T-cell (primary cell): ENCODE measurements around the gene PNKD. TPM values are rescaled to one million over a fixed set of nuclear protein-coding genes. Genes with fewer than 3 reads are reported as not detected.

Source experiments
- ATAC-seq, 4 experiments: fragments of 200-7000 bp in 3 of 4; fragments of 150-1000 bp in 1 of 4; cut with Tn5 transposase; replicated peaks in 1 of 4; 1 replicate in 3 of 4; 2 replicates in 1 of 4; pipeline ENCODE4 v1.10.0; 2021; ENCODE audit warnings: moderate library complexity in 3 of 4, mild to moderate bottlenecking in 2 of 4, moderate number of reproducible peaks in 1 of 4
- CTCF ChIA-PET, 2 donors: fragments of 300-600 bp; sonication (Branson Sonifier 250); formaldehyde crosslinking; loops; one replicate each; lab custom pipeline; 2022; ENCODE audit warnings: antibody characterized with exemption in 2 of 2; lab: Charles Lee
- POLR2A ChIA-PET, 2 donors: fragments of 300-600 bp; sonication (Branson Sonifier 250); formaldehyde crosslinking; loops; one replicate each; lab custom pipeline; 2022; ENCODE audit warnings: antibody characterized with exemption in 2 of 2; lab: Charles Lee
- DNase-seq, 35 experiments: peaks; one replicate each; pipeline versions ENCODE4 v3.0.0 to v3.0.0-alpha.2; 2013 to 2023
- H3K27ac ChIP-seq: one replicate; pipeline ENCODE4 v1.5.1; 2013; ENCODE audit warnings: low read length
- H3K27me3 ChIP-seq, 2 experiments: replicated peaks in 1 of 2; 1 replicate in 1 of 2; 2 replicates in 1 of 2; pipeline versions ENCODE4 v1.6.1 to v1.7.0; 2013; ENCODE audit warnings: low read length in 1 of 2, mixed read lengths in 1 of 2; ENCODE audit not compliant: control insufficient read depth in 2 of 2, insufficient read depth in 2 of 2; ENCODE audit errors: extremely low read depth in 1 of 2
- H3K36me3 ChIP-seq, 2 donors: 1 replicate in 1 of 2; 2 replicates in 1 of 2; pipeline versions ENCODE4 v1.6.1 to v1.7.0; 2013; ENCODE audit warnings: low read length in 1 of 2; ENCODE audit not compliant: control insufficient read depth in 2 of 2, insufficient read depth in 1 of 2; ENCODE audit errors: extremely low read depth in 1 of 2
- H3K4me1 ChIP-seq, 2 experiments: 1 replicate in 1 of 2; 2 replicates in 1 of 2; pipeline versions ENCODE4 v1.6.1 to v1.7.0; 2013; ENCODE audit warnings: low read length in 2 of 2, mixed read lengths in 1 of 2; ENCODE audit not compliant: insufficient read depth in 2 of 2, control insufficient read depth in 1 of 2; ENCODE audit errors: extremely low read depth in 1 of 2
- H3K4me3 ChIP-seq, 2 donors: 1 replicate in 1 of 2; 2 replicates in 1 of 2; pipeline versions ENCODE4 v1.5.1 to v1.7.0; 2013; ENCODE audit warnings: mild to moderate bottlenecking in 2 of 2, low read length in 1 of 2, moderate library complexity in 1 of 2; ENCODE audit not compliant: control insufficient read depth in 1 of 2; ENCODE audit errors: extremely low read depth in 1 of 2
- H3K9me3 ChIP-seq: 2 replicates; pipeline ENCODE4 v1.7.0; 2013
- H3K27ac Mint-ChIP-seq, 2 donors: one replicate each; pipeline ENCODE4 v1.8.0; 2020 to 2021; ENCODE audit warnings: mild to moderate bottlenecking in 2 of 2, mixed read lengths in 2 of 2
- H3K27me3 Mint-ChIP-seq, 2 donors: one replicate each; pipeline ENCODE4 v1.8.0; 2021 to 2022; ENCODE audit warnings: mixed read lengths in 2 of 2
- H3K36me3 Mint-ChIP-seq: one replicate; pipeline ENCODE4 v1.8.0; 2021; ENCODE audit warnings: mixed read lengths
- H3K4me1 Mint-ChIP-seq, 3 donors: one replicate each; pipeline ENCODE4 v1.8.0; 2020 to 2022; ENCODE audit warnings: mixed read lengths in 3 of 3, mild to moderate bottlenecking in 1 of 3
- H3K4me3 Mint-ChIP-seq, 3 donors: one replicate each; pipeline ENCODE4 v1.8.0; 2020 to 2022; ENCODE audit warnings: mild to moderate bottlenecking in 3 of 3, mixed read lengths in 3 of 3, moderate library complexity in 3 of 3
- H3K9me3 Mint-ChIP-seq, 3 donors: one replicate each; pipeline ENCODE4 v1.8.0; 2020 to 2022; ENCODE audit warnings: mixed read lengths in 3 of 3
- WGBS: methylation state at CpG from one replicate; pipeline ENCODE4 v1.1.5; 2013; ENCODE audit warnings: missing lambda C conversion rate; ENCODE audit not compliant: insufficient coverage; 5-methylcytosine and 5-hydroxymethylcytosine counted together
- total RNA-seq, 35 experiments: library from RNA in 6 of 35; stranded (reverse) in 6 of 35; fragments of 120-200 nt in 1 of 35; gene quantifications; one replicate each; pipeline versions ENCODE4 v1.2.1 to v1.2.4 and lab custom pipeline; 2013 to 2026

PNKD gene, protein sequence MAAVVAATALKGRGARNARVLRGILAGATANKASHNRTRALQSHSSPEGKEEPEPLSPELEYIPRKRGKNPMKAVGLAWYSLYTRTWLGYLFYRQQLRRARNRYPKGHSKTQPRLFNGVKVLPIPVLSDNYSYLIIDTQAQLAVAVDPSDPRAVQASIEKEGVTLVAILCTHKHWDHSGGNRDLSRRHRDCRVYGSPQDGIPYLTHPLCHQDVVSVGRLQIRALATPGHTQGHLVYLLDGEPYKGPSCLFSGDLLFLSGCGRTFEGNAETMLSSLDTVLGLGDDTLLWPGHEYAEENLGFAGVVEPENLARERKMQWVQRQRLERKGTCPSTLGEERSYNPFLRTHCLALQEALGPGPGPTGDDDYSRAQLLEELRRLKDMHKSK
- total RNA-seq (10 to 100 TPM; 17.4 to 33.1 (median 30.6) TPM), total RNA-seq (lab: John Stamatoyannopoulos, UW) (2.6 to 25.2 (median 11.6) reads per million in 29 experiments)
- total RNA-seq (2013): 23.9 TPM

DNA sequence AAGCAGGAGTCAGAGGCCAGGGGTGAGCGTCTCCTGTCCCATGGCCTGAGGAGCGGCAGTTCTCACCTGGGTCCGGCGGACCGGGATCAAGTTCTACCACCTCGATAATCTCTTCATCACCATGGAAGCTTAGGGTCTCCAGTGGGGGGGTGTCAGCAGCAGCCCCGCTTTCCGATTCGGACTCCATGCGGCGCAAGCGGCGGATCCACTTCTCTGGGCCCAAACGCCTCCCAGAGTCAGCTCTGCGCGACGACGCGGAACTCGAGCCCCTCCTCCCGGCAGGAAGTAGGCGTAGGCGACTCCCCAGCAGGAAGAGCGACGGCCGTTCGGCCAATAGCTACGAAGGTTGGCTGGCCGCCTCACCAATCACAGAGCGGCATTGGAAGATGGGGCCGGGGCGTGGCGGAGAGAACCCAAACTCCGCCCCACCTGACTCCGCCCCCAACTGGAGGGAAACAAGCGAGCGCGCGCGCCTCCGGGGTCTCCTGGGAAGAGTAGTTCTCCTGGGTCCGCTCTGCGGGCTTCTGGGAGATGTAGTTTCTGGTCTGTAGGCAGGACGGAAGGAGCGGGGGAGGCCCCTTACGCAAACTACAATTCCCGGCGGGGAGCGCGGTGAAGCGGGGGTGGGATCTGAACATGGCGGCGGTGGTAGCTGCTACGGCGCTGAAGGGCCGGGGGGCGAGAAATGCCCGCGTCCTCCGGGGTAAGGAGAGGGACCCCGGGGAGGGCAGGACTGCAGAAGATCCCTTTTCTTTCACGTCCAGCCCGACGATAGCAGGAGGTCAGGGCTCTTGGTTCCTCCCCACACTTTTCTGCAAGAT is at the start of gene PNKD, which contains the start of gene AAMP:
PNKD (plus strand) TSS at position 620 of the 821 bp plus-strand sequence; CDS start at position 637, 17 bp downstream.
AAMP (minus strand) TSS at position 238 of the 821 bp plus-strand sequence; CDS start at position 187, 51 bp downstream.
- POLR2A ChIA-PET: interaction anchor here (0.5 to 1.4 kb wide), 7 partner anchors 17 to 1117 kb away, joined by 3 to 11 read pairs (median 3); partner anchors contain the start of gene DNPEP (in 1 of the 2)
- WGBS: under 1% methylated on average over 49 of the region's 64 CpGs
- Histone ChIP-seq H3K36me3 (peaks cover 3 to 48% of the 10 kb centered on the region in 2 donors), H3K27me3 (no peaks in the 10 kb centered on the region), H3K27ac (peak within 1 kb of the TSS; percentile 59), H3K4me3 (peak within 1 kb of the TSS; percentile 80 to 96), H3K4me1 (peaks cover 18 to 48% of the 10 kb centered on the region in 2 experiments), H3K9me3 (no peaks in the 10 kb centered on the region)
- DNase-seq: peak; percentile 99 to 100 (median 100)
- peaks cover 47 to 61% (median 52%) of the 10 kb centered on the region in 3 donors for H3K4me1 Mint-ChIP-seq
- CTCF ChIA-PET: interaction anchor here (0.5 to 6.4 kb wide), 22 partner anchors 11 to 440 kb away, joined by 3 to 54 read pairs (median 4); partner anchors contain the start of genes ARPC2 (in 1 of the 2), CATIP (in 1 of the 2), TMBIM1 (in 1 of the 2) and TTLL4 (in 1 of the 2)
- H3K4me3 Mint-ChIP-seq: peak within 1 kb of the TSS; percentile 92 to 95 (median 94)
- H3K27me3 Mint-ChIP-seq: no peaks in the 10 kb centered on the region
- H3K27ac Mint-ChIP-seq: peak within 1 kb of the TSS; percentile 87 to 92
- H3K9me3 Mint-ChIP-seq: no peaks in the 10 kb centered on the region
- peak; percentile 90 to 94 (median 91) for ATAC-seq
- peaks cover 39% of the 10 kb centered on the region for H3K36me3 Mint-ChIP-seq

DNA sequence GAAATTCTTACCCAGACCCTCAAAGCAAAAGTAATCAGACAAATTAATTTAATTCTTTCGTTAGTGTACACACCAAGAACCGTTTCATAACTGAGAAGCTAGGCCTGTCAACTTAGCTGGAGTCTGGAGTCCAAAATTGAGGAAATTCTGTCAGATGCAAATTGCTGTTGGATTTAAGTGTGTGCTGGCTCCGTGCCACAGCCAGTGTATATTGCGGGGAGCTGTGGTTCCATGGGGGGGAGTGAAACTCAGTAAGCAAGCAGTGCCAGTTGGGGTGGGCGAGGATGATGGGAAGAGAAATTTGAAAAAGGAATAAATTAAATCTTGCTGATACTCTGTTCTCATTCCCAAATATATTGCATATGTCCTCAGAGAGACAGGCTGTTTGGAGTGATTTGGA is 49.3 kb upstream of the PNKD start:
- no peaks in the 10 kb centered on the region for H3K27me3 Mint-ChIP-seq
- 0% methylated on average over 2 of the region's 5 CpGs for WGBS
- POLR2A ChIA-PET: interaction anchor here (0.6 to 4.1 kb wide), 7 partner anchors 8 to 1059 kb away, joined by 3 to 36 read pairs (median 3); no protein-coding TSS in a partner anchor
- H3K4me3 ChIP-seq: no peak overlapping the region
- H3K27me3 ChIP-seq: no peaks in the 10 kb centered on the region
- no peaks in the 10 kb centered on the region for H3K9me3 Mint-ChIP-seq
- peaks cover 42% of the 10 kb centered on the region for H3K36me3 Mint-ChIP-seq
- peaks cover 81 to 89% (median 82%) of the 10 kb centered on the region in 3 donors for H3K4me1 Mint-ChIP-seq
- H3K27ac ChIP-seq: peak overlapping the region; percentile 94
- peaks cover 61 to 67% of the 10 kb centered on the region in 2 experiments for H3K4me1 ChIP-seq
- CTCF ChIA-PET: interaction anchor here (0.6 to 4.9 kb wide), 4 partner anchors 9 to 1258 kb away, joined by 3 to 33 read pairs (median 6); no protein-coding TSS in a partner anchor
- H3K36me3 ChIP-seq: peaks cover 0 to 47% of the 10 kb centered on the region in 2 donors
- ATAC-seq (no peak), DNase-seq (peak in 3 of 35 experiments; percentile 7 to 43 (median 15))
- H3K27ac Mint-ChIP-seq: peak overlapping the region; percentile 94 to 98
- no peaks in the 10 kb centered on the region for H3K9me3 ChIP-seq
- H3K4me3 Mint-ChIP-seq: peak overlapping the region; percentile 90 to 100 (median 90)

DNA sequence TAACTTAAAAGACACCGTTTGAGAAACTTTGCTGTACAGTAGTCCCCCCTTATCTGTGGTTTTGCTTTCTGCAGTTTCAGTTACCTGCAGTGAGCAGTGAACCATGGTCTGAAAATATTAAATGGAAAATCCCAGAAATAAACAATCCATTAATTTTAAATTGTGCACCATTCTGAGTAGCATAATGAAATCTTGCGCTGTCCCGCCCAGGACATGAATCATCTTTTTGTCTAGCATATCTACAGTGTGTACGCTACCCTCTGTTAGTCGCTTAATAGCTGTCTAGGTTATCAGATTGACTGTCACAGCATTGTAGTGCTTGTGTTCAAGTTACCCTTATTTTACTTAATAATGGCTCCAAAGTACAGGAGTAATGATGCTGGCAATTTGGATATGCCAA is 47.3 kb upstream of the PNKD start:
- Histone ChIP-seq H3K9me3 (no peaks in the 10 kb centered on the region), H3K4me3 (no peak overlapping the region), H3K27me3 (no peaks in the 10 kb centered on the region), H3K4me1 (peaks cover 61 to 71% of the 10 kb centered on the region in 2 experiments), H3K27ac (peak overlapping the region; percentile 62), H3K36me3 (peaks cover 7 to 63% of the 10 kb centered on the region in 2 donors)
- peak in 3 of 4 experiments; percentile 38 to 46 (median 41) for ATAC-seq
- Mint-ChIP-seq H3K36me3 (peaks cover 54% of the 10 kb centered on the region), H3K9me3 (no peaks in the 10 kb centered on the region), H3K4me3 (peak overlapping the region; percentile 43 to 100 (median 62)), H3K27ac (peak overlapping the region; percentile 81 to 94), H3K4me1 (peaks cover 90 to 98% (median 93%) of the 10 kb centered on the region in 3 donors), H3K27me3 (no peaks in the 10 kb centered on the region)
- POLR2A ChIA-PET: interaction anchor here in 1 of 2 donors (1.7 kb wide), 1 partner anchor 13 kb away, joined by 5 read pairs; no protein-coding TSS in a partner anchor
- peak in 2 of 35 experiments; percentile 32 to 48 for DNase-seq
- CTCF ChIA-PET: no interaction called here
- WGBS: no CpG with 5 or more reads among the region's 5 CpGs

DNA sequence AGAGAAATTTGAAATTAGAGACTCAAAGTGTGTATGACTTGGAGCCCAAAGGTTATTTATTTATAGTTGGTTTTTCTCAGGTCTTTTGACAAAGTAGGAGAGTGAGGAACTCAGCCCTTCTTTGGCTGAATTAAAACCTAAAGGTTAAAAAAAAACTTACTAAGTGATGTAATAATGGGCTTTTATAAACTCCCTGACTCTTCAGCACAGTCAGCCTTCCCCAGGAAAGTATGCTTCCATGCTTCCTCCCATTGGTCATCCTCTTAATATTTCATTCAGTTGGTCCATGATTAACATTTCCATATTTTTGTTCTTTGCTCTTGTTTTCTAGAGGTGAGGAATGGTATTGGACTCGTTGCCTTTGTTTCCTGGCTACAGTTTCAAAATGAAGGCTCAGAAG is 46.1 kb upstream of the PNKD start:
- CTCF ChIA-PET: interaction anchor here in 1 of 2 donors (0.6 to 0.7 kb wide), 2 partner anchors 37 to 60 kb away, joined by 3 to 4 read pairs; no protein-coding TSS in a partner anchor
- H3K36me3 ChIP-seq: peaks cover 10 to 70% of the 10 kb centered on the region in 2 donors

DNA sequence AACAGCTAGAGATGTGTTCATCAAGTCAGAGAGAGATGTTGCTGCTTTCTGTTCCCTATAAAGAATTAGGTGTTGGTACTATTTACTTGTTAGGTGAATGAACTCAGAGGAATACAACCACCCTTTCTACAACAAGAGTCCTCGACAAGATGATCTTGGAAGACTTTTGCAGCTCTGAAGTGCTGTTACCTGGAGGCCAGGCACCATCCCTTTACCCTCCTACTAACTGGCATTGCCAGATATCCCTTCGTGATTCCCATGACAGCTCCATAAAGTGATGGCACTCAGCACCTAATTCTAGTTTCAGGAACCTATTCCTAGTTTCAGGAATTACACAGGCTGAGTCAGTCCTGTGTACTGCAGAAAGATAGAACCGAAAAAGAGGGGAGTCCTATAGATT is 43.4 kb upstream of the PNKD start:
- H3K9me3 Mint-ChIP-seq: no peaks in the 10 kb centered on the region
- Histone ChIP-seq H3K9me3 (no peaks in the 10 kb centered on the region), H3K4me1 (peaks cover 66 to 68% of the 10 kb centered on the region in 2 experiments), H3K36me3 (peaks cover 14 to 69% of the 10 kb centered on the region in 2 donors), H3K4me3 (no peak overlapping the region), H3K27ac (peak overlapping the region; percentile 38), H3K27me3 (no peaks in the 10 kb centered on the region)
- peak overlapping the region; percentile 81 to 94 for H3K27ac Mint-ChIP-seq
- H3K4me1 Mint-ChIP-seq: peaks cover 89 to 93% (median 92%) of the 10 kb centered on the region in 3 donors
- no peaks in the 10 kb centered on the region for H3K27me3 Mint-ChIP-seq
- peaks cover 55% of the 10 kb centered on the region for H3K36me3 Mint-ChIP-seq
- peak overlapping the region in 1 of 3 donors; percentile 100 for H3K4me3 Mint-ChIP-seq
- POLR2A ChIA-PET: interaction anchor here (0.6 to 1.6 kb wide), 7 partner anchors 9 to 652 kb away, joined by 3 to 13 read pairs (median 4); no protein-coding TSS in a partner anchor
- no peak for ATAC-seq
- 59% methylated on average over 2 of the region's 3 CpGs for WGBS
- CTCF ChIA-PET: interaction anchor here (0.6 to 1.6 kb wide), 7 partner anchors 28 to 980 kb away, joined by 3 to 8 read pairs (median 4); partner anchors contain the start of gene ZFAND2B (in 1 of the 2)
- no peak for DNase-seq

More for the DNA sequence above, 46.1 kb upstream of the PNKD start:
- Histone ChIP-seq H3K27ac (peak overlapping the region; percentile 62), H3K27me3 (no peaks in the 10 kb centered on the region), H3K4me1 (peaks cover 68 to 72% of the 10 kb centered on the region in 2 experiments), H3K4me3 (no peak overlapping the region), H3K9me3 (no peaks in the 10 kb centered on the region)
- peak overlapping the region in 2 of 3 donors; percentile 62 to 100 for H3K4me3 Mint-ChIP-seq
- peak overlapping the region; percentile 81 to 94 for H3K27ac Mint-ChIP-seq
- H3K27me3 Mint-ChIP-seq: no peaks in the 10 kb centered on the region
- ATAC-seq (no peak), DNase-seq (no peak)
- no CpG with 5 or more reads among the region's 1 CpG for WGBS
- POLR2A ChIA-PET: no interaction called here
- no peaks in the 10 kb centered on the region for H3K9me3 Mint-ChIP-seq
- peaks cover 96 to 99% (median 96%) of the 10 kb centered on the region in 3 donors for H3K4me1 Mint-ChIP-seq
- H3K36me3 Mint-ChIP-seq: peaks cover 57% of the 10 kb centered on the region
